K562 (cell line): ENCODE data around the gene RPF1.

Source experiments
- CBX5 ChIP-seq: IDR thresholded peaks from 2 replicates; pipeline ENCODE4 v1.6.1; 2014; ENCODE audit warnings: low read depth, borderline replicate concordance
- GATA2 ChIP-seq: sonication (generic); formaldehyde crosslinking; IDR thresholded peaks from 2 replicates; pipeline ENCODE4 v1.4.0; 2020; ENCODE audit warnings: mild to moderate bottlenecking, missing genetic modification reagents
- ZNF384 ChIP-seq: IDR thresholded peaks from 2 replicates; pipeline ENCODE4 v1.6.1; 2012; ENCODE audit warnings: low read depth, low read length, improper control_type of control experiment
- TF ChIP-seq, protein P1 (sequence below), 3 experiments: IDR thresholded peaks in 2 of 3; conservative IDR thresholded peaks in 1 of 3; 2 replicates each; pipeline ENCODE4 v1.5.1; 2011 to 2012; ENCODE audit warnings: low read length in 3 of 3, mild to moderate bottlenecking in 3 of 3, control low read depth in 2 of 3, improper control_type of control experiment in 1 of 3, inconsistent platforms in 1 of 3, low read depth in 1 of 3, mixed read lengths in 1 of 3, moderate library complexity in 1 of 3; ENCODE audit not compliant: insufficient read depth in 2 of 3

DNA sequence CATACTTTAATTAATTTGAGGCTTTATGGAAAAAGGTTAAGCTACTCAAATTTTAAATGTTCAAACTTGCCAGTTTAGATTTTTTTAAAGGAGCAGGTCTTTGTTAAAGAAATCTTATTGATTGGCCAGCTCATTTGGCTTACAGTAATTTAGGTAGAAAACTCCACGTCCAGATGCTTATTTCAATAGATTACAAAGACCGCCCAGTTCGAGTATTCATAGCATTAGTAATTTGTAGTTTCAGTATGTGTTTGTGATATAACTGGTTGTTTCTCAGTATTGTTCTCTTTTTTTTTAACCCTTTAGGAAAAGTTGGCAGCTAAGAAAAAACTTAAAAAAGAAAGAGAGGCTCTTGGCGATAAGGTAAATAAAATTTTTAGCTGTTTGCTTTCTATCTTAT lies 1.6 kb downstream of the RPF1 start:
- TF ChIP-seq, protein P1, sequence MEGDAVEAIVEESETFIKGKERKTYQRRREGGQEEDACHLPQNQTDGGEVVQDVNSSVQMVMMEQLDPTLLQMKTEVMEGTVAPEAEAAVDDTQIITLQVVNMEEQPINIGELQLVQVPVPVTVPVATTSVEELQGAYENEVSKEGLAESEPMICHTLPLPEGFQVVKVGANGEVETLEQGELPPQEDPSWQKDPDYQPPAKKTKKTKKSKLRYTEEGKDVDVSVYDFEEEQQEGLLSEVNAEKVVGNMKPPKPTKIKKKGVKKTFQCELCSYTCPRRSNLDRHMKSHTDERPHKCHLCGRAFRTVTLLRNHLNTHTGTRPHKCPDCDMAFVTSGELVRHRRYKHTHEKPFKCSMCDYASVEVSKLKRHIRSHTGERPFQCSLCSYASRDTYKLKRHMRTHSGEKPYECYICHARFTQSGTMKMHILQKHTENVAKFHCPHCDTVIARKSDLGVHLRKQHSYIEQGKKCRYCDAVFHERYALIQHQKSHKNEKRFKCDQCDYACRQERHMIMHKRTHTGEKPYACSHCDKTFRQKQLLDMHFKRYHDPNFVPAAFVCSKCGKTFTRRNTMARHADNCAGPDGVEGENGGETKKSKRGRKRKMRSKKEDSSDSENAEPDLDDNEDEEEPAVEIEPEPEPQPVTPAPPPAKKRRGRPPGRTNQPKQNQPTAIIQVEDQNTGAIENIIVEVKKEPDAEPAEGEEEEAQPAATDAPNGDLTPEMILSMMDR (IDR thresholded peaks at IDR 0.05 in 2 of 3, conservative IDR thresholded peaks at IDR 0.05 in 1 of 3; ENCODE audit: insufficient read depth in 2 of 3, low read depth in 1 of 3, low read length in 3 of 3): no peak
- TF ChIP-seq GATA2 (CRISPR knock-in tag) (no peak), CBX5 (no peak), ZNF384 (no peak)
